ENCODE measurements around the gene FAXDC2. TPM values are rescaled to one million over a fixed set of nuclear protein-coding genes. Genes with fewer than 3 reads are reported as not detected.

Gene FAXDC2
- total and polyA plus RNA-seq, 2 of the 13 experiments (the other 11 are each of a cell fraction or from before 2014, with no cell fraction given): 4.7 to 58.8 TPM

DNA sequence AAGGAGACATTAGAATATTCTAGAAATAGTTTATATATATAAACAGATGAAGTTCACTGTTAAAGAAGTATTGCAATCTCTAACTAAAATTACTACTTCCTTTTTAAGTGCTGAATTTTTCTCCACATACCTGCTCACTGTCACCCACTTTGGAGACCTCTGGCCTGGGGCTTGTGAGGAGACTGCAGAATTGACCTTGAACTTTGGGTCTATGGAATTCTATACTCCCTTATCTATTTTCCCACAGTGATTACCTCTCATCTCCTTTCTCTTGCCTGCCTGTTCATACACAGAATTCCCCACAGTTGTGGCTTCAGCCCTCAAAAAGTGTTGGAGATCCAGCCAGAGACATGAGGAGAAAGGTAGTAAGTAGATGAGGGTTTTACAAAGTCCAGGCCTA lies 49.8 kb downstream of the FAXDC2 start (continued):
- TF ChIP-seq ZNF20 (CRISPR knock-in tag; IDR thresholded peaks at IDR 0.05) (no peak), GATAD2A (CRISPR knock-in tag; IDR thresholded peaks at IDR 0.05) (peak; percentile 45; the same call in 1 of the 2 replicates), SIX1 (CRISPR knock-in tag; IDR thresholded peaks at IDR 0.05; ENCODE audit: borderline replicate concordance) (peak; percentile 96), NFYB (CRISPR knock-in tag; IDR thresholded peaks at IDR 0.05) (no peak), NFKB2 (CRISPR knock-in tag; IDR thresholded peaks at IDR 0.05; ENCODE audit: borderline replicate concordance) (no peak), ZNF782 (CRISPR knock-in tag; IDR thresholded peaks at IDR 0.05; ENCODE audit: borderline replicate concordance) (no peak), KAT2B (IDR thresholded peaks at IDR 0.05; ENCODE audit: borderline replicate concordance, low read depth, low read length) (no peak), SPEN (CRISPR knock-in tag; IDR thresholded peaks at IDR 0.05; ENCODE audit: low read depth) (peak; percentile 38; the same call in 1 of the 2 replicates)
- TF ChIP-seq, protein P1, sequence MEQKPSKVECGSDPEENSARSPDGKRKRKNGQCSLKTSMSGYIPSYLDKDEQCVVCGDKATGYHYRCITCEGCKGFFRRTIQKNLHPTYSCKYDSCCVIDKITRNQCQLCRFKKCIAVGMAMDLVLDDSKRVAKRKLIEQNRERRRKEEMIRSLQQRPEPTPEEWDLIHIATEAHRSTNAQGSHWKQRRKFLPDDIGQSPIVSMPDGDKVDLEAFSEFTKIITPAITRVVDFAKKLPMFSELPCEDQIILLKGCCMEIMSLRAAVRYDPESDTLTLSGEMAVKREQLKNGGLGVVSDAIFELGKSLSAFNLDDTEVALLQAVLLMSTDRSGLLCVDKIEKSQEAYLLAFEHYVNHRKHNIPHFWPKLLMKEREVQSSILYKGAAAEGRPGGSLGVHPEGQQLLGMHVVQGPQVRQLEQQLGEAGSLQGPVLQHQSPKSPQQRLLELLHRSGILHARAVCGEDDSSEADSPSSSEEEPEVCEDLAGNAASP (CRISPR knock-in tag; IDR thresholded peaks at IDR 0.05; ENCODE audit: borderline replicate concordance): 0 out of 2 replicates have a peak, but pooled peaks have one; percentile 43
- TF ChIP-seq, protein P2, sequence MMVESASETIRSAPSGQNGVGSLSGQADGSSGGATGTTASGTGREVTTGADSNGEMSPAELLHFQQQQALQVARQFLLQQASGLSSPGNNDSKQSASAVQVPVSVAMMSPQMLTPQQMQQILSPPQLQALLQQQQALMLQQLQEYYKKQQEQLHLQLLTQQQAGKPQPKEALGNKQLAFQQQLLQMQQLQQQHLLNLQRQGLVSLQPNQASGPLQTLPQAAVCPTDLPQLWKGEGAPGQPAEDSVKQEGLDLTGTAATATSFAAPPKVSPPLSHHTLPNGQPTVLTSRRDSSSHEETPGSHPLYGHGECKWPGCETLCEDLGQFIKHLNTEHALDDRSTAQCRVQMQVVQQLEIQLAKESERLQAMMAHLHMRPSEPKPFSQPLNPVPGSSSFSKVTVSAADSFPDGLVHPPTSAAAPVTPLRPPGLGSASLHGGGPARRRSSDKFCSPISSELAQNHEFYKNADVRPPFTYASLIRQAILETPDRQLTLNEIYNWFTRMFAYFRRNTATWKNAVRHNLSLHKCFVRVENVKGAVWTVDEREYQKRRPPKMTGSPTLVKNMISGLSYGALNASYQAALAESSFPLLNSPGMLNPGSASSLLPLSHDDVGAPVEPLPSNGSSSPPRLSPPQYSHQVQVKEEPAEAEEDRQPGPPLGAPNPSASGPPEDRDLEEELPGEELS (CRISPR knock-in tag; IDR thresholded peaks at IDR 0.05): no peak

DNA sequence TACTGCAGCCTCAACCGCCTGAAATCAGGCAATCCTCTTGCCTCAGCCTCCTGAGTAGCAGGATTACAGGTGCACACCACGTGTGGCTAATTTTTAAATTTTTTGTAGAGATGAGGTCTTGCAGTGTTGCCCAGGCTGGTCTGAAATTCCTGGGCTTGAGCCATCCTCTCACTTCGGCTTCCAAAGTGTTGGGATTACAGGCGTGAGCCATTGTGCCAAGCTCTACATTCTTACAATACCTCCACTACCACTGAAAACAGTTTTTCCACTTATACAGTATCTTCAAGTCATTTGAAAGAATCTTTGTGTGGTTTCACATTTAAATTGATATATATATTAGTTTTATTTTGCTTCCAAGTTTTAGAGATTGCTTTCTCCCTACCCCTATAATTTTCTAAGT lies 52.6 kb downstream of the FAXDC2 start:
- ChIA-PET POLR2A (no interaction called here), CTCF (ENCODE audit: low intra/inter-chr PET ratio, low total read pairs) (no interaction called here)
- ATAC-seq: no peak

More for the DNA sequence above, 52.6 kb downstream of the FAXDC2 start:
- TF ChIP-seq NFIB (CRISPR knock-in tag; IDR thresholded peaks at IDR 0.05; ENCODE audit: borderline replicate concordance): no peak
- FAIRE-seq (no peak), DNase-seq (ENCODE audit: low spot score) (no peak)
- peaks cover 30% of the 10 kb centered on the region for H4K20me1 ChIP-seq (ENCODE audit: insufficient read depth, low read length)
- no peak overlapping the region for H3K27ac ChIP-seq (ENCODE audit: extremely low read length, insufficient read depth, low read length)
- in situ Hi-C loops (cut with HindIII; ENCODE audit: extremely low pct_ligation_motif_present, low pct_unique_long_range_greater_than_20kb): no loop called here
- no peak overlapping the region for H3K4me2 ChIP-seq (ENCODE audit: low read depth, low read length)
- H3K4me3 ChIP-seq (replicated peaks in 1 of 3; ENCODE audit: insufficient read depth in 1 of 3, low read depth in 2 of 3, low read length in 3 of 3): no peak overlapping the region
- peaks cover 34 to 83% of the 10 kb centered on the region in 2 experiments for H3K36me3 ChIP-seq (replicated peaks in 1 of 2; ENCODE audit: control insufficient read depth in 1 of 2, insufficient read depth in 2 of 2, low read length in 2 of 2)
- H3K79me2 ChIP-seq (ENCODE audit: insufficient read depth, low read length): peaks cover 20% of the 10 kb centered on the region
- H3K9me3 ChIP-seq (ENCODE audit: low read length): no peaks in the 10 kb centered on the region
- peaks cover 22% of the 10 kb centered on the region for H3K4me1 ChIP-seq (ENCODE audit: insufficient read depth, low read length)
- no TSS peak for BruUV-seq (replicated peaks)
- no peak overlapping the region for H3K9ac ChIP-seq (ENCODE audit: insufficient read depth, low read depth, low read length)
- no peaks in the 10 kb centered on the region for H3K27me3 ChIP-seq (ENCODE audit: control insufficient read depth in 1 of 2, insufficient read depth in 2 of 2, low read length in 2 of 2)
- H2AFZ ChIP-seq (ENCODE audit: low read length): no peak overlapping the region
- 94% methylated on average over 4 of the region's 4 CpGs for WGBS (ENCODE audit: low lambda C conversion rate)
- intact Hi-C loops (cut with micrococcal nuclease; ENCODE audit: unreplicated experiment): no loop called here

Measured in HepG2 (cell line).